ENCODE measurements around the gene CYB5R4. TPM values are rescaled to one million over a fixed set of nuclear protein-coding genes. Genes with fewer than 3 reads are reported as not detected.

The CYB5R4 gene
- total and polyA plus RNA-seq, 2 of the 8 experiments (the other 6 are each of a cell fraction or from before 2014, with no cell fraction given) = 2.8 to 14.6 TPM

Other genes starting within 250 kb of the CYB5R4 start
- 1.0 and 1.5 TPM in 2 replicates for gene SNAP91, start 150.6 kb upstream of the CYB5R4 start, total RNA-seq (2021; fragmentation: NEBNext Ultra II Directional; extraction: Animal tissue kit (Norgen Biotek cat#: 25700))
- gene SNAP91, start 150.6 kb upstream of the CYB5R4 start, polyA plus RNA-seq (2011; rRNA removed) = 0.97 and 1.3 TPM in 2 replicates
- gene RIPPLY2, start 6.3 kb upstream of the CYB5R4 start, total RNA-seq (2021; fragmentation: NEBNext Ultra II Directional; extraction: Animal tissue kit (Norgen Biotek cat#: 25700)) = 0.74 and 1.9 TPM in 2 replicates
- 1.3 and 1.5 TPM in 2 replicates for gene RIPPLY2, start 6.3 kb upstream of the CYB5R4 start, polyA plus RNA-seq (2011; rRNA removed)
- 4.7 and 5.0 TPM in 2 replicates for gene MRAP2, start 174.1 kb downstream of the CYB5R4 start, total RNA-seq (2021; fragmentation: NEBNext Ultra II Directional; extraction: Animal tissue kit (Norgen Biotek cat#: 25700))
- gene MRAP2, start 174.1 kb downstream of the CYB5R4 start, polyA plus RNA-seq (2011; rRNA removed) = 5.3 and 11.0 TPM in 2 replicates